ENCODE results near the gene RFC3.

GRCh38 chr13:33776239-33776881 is 41.6 kb upstream of the RFC3 start:
- TF ChIP-seq, protein P1, sequence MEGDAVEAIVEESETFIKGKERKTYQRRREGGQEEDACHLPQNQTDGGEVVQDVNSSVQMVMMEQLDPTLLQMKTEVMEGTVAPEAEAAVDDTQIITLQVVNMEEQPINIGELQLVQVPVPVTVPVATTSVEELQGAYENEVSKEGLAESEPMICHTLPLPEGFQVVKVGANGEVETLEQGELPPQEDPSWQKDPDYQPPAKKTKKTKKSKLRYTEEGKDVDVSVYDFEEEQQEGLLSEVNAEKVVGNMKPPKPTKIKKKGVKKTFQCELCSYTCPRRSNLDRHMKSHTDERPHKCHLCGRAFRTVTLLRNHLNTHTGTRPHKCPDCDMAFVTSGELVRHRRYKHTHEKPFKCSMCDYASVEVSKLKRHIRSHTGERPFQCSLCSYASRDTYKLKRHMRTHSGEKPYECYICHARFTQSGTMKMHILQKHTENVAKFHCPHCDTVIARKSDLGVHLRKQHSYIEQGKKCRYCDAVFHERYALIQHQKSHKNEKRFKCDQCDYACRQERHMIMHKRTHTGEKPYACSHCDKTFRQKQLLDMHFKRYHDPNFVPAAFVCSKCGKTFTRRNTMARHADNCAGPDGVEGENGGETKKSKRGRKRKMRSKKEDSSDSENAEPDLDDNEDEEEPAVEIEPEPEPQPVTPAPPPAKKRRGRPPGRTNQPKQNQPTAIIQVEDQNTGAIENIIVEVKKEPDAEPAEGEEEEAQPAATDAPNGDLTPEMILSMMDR (conservative IDR thresholded peaks at IDR 0.05 in 1 of 2, IDR thresholded peaks at IDR 0.05 in 1 of 2; ENCODE audit: low read depth in 1 of 2, low read length in 2 of 2): no peak
- no peak for TF ChIP-seq EZH2 (IDR thresholded peaks at IDR 0.05; ENCODE audit: low read length, missing control alignments)

Data from fibroblast of lung (primary cell).